GM19324 (cell line): ENCODE measurements around the gene TF.
"Not testable (repeated sequence)": the region's sequence is repeated elsewhere in the genome, so short reads cannot be mapped to it uniquely, and the experiment has no call there.

Source experiments
- ATAC-seq: cut with Tn5 transposase; IDR thresholded peaks from one replicate; pipeline ENCODE4 v1.9.1; 2021; ENCODE audit warnings: mild to moderate bottlenecking, moderate library complexity; ENCODE audit not compliant: unreplicated experiment, low FRiP score

TF gene

DNA sequence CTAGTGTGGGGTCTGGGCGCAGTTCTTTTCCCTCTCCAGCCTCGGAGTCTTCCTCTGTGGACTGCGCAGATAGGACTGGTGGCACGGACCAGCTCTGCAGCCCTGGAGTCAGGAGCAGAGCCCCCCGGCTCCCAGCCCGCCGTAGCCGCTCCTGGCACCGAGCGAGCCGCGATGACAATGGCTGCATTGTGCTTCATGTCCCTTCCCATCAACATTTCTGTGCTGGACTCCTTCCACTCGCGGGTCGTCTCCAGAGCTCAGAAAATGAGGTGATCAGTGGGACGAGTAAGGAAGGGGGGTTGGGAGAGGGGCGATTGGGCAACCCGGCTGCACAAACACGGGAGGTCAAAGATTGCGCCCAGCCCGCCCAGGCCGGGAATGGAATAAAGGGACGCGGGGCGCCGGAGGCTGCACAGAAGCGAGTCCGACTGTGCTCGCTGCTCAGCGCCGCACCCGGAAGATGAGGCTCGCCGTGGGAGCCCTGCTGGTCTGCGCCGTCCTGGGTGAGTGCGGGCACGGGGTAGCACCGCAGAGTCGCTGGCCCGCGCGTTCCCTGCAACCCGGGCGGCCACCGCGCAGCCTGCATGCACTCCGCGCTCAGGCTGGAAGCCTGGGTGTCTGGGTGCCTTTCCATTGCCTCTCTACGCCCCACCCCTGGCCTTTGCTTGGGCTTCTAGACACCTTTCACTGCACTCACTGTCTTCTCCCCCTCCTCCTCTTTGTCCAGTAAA, at the start of gene TF:
TSS of gene TF (plus strand) at position 413 of the 731 bp plus-strand sequence. CDS start at position 461, 48 bp downstream.
- no peak for ATAC-seq

DNA sequence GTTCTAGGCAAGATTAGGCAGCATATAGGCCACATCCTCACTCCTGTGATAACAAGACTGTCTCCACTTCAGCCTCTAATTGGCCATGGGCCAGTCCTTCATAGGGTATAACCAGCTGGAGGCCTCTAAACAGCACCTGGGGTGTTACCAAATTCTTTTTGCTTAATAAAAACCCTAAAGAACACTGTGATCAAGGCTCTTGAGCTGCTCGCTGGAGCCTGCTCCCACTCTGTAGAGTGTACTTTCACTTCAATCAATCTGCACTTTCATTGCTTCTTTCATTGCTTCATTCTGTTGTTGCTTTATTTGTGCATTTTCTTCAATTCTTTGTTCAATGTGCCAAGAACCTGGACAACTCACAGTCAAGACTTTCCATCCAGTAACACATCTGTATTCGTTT, 48.2 kb upstream of the TF start:
- ATAC-seq: no peak

GRCh38 chr3:133699467-133699866, 46.7 kb upstream of the TF start:
- ATAC-seq: no peak

- ATAC-seq: no peak
Observed at GRCh38 chr3:133699903-133700302, 46.3 kb upstream of the TF start.

- no peak for ATAC-seq
Observed at GRCh38 chr3:133700351-133700750, 45.8 kb upstream of the TF start.

DNA sequence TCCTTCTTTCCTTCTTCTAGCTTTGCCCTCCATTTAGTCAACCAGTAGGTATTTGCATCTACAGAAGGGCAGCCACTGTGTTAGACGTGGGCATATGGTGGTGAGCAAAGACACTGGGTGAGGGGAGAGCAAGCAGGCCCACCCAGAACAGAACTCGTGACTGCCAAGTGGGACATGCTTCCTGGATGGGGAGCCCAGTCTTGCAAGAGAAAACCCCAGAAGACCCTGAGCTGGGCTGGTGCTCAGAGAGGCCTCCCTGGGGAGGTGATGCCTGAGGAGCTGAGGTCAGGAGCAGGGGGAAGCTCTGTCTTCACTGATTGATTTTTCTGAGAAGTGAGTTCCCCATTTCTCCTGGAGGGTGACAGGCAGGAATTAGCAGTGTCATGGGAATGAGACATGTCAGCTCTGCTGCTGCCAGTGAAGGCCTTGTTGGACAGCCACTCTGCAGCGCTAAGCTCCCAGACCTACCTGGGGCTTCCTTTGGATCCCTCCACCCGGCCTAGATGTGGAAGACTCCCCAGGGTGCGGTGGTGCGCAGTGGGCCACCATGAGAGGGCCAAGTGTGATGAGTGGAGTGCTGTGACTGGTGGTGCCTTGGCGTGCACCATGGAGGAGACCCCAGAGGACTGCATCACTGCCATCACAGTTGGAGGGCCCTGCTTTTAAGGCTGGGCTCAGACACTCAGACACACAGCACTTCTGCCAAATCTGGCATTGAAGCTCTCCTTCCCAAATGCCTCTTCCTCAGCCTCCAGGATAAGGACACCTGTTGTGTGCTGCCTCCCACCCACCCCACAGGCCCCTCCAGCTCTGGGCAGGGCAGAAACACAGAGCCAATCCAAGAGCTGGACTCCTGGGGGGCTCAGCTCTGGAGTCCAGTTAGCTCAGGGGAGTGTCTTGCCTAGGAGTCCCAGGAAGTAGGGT, 44.5 kb upstream of the TF start:
- ATAC-seq: no peak

GRCh38 chr3:133703915-133704314, 42.3 kb upstream of the TF start:
- no peak for ATAC-seq

DNA sequence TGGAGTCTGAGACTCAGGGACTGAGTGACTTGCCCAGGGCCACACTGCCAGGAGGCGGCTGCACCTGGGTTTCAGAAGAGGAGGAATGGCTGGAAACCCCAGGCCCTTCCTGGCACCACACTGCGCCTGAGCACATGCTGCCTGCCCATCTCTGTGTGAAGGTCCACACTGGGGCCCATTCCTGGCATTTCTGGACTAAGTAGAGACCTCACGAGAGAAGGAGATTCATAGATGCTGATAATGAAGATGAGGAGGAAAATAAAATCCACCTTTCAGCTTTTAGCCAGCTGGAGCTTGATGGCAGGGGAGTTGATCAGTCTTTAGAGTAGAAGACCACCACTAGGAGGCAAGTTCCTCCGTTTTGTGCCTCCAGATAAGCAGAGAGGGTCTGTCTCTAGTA, 40.2 kb upstream of the TF start:
- no peak for ATAC-seq

- no peak for ATAC-seq
Observed at GRCh38 chr3:133709139-133709750, 36.9 kb upstream of the TF start.

GRCh38 chr3:133711013-133711412, 35.2 kb upstream of the TF start:
- ATAC-seq: no peak

- no peak for ATAC-seq
Observed at GRCh38 chr3:133712017-133712416, 34.2 kb upstream of the TF start.

DNA sequence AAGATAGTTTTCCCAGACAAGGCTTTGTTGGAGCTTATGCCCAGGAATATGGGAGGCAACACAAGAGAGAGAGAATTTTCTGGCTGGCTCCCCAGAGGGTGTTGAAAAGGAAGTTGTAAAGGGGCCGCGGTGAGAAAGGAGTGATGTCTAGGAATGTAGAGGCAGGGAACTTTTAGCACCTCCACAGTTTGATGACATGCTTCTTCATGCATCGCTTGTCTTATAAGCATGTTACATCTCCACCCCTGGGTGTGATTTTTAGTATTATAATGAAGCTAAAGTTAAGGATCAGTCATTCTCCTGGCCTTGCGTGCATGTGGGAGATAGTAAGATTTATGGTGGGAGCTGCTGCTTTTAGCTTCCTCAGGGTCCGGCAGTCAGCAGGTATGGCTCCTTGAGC, 32.8 kb upstream of the TF start:
- no peak for ATAC-seq

GRCh38 chr3:133717424-133717823, 28.8 kb upstream of the TF start:
- ATAC-seq: no peak

DNA sequence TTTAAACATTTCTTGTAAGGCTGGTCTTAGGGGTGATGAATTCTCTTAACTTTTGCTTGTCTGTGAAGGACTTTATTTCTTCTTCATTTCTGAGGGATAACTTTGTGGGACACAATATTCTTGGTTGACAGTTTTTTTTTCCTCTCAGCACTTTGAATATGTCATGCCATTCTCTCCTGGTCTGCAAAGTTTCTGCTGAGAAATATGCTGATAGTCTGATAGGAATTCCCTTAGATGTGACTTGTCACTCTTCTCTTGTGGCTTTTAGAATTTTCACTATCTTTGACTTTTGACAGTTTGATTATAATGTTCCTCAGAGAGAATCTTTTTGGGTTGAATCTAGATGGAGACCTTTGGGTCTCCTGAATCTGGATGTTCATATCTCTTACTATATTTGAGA, 23.3 kb upstream of the TF start:
- no peak for ATAC-seq

- ATAC-seq: no peak
Observed at GRCh38 chr3:133730993-133731392, 15.2 kb upstream of the TF start.

DNA sequence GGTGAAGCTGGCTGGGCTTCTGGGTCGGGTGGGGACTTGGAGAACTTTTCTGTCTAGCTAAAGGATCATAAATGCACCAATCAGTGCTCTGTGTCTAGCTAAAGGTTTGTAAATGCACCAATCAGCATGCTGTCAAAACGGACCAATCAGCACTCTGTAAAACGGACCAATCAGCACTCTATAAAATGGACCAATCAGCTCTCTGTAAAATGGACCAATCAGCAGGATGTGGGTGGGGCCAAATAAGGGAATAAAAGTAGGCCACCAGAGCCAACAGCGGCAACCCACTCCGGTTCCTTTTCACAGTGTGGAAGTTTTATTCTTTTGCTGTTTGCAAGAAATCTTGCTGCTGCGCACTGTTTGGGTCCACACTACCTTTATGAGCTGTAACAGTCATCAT, 14.0 kb upstream of the TF start:
- not testable (repeated sequence) for ATAC-seq

DNA sequence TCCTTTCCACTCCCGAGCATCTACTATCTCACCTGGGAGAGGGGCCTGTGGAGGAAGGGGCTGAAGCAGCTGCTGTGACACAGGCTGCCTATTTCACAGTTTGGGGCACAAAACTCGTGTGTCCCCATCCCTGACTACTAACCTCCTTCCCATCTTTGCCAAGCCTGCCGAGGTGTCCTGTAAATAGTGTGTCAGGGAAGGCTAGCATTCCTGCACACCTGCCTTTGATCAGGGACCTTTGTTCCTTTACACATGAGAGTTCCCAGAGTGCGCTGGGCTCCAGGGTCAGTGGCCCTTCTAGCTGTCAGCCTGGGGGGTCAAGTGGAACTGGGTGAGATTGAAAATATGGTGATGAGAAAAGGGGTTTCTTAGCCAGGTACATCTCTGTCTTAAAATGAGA, 13.0 kb upstream of the TF start:
- no peak for ATAC-seq

GRCh38 chr3:133734305-133734704, 11.9 kb upstream of the TF start:
- no peak for ATAC-seq

DNA sequence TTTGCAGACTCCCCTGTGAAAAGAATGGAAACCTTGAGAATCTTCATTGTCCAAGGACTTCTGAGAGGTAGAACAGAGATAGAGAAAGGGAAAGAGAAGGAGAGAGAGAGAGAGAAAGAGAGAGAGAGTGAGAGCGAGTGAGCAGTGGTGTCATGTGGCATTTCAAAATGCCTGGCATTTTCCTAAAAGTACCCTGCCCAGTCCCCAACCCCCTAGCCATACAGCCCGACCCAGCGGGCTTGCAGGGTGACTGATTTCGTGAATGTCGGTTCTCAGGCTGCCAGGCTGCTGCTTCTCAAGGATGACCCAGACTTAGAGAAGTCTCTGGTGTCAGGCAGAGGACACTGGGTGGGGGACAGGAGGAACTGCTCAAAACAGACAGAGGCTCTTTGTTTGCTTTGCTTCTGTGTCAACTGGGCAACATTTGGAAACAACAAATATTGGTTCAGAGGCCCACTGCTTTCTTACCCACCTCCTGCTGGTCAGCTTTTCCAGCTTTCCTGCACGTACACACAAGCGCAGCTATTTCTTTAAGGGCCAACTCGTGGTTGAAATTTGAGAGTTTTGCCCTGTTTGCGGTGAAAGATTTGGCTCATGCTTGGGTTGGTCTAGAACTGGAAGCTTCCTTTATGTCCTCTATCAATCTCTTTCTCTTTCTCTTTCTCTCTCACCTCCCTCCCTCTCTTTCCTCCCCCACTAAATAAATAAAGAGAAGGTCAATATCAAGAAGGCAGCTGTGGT, 3.7 kb upstream of the TF start:
- no peak for ATAC-seq

DNA sequence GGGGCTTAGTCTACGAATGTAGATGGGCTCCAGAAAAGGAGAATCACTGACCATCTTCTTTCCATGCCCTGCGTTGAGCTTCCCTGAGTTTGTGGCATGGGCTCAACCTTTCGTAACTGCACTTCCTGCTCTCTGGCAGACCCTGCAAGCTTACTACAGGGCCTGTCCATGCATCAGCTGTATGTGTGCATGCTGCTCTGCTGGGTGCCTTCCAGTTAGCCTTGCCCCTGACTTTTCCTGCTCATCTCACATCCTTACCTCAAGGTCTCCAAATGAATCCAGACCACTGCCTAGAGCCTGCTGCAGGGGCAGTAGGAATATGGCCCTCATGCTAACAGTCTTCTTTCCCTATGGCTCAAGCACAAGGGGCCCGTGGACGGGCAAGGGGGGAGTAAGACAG, 2.0 kb upstream of the TF start:
- ATAC-seq: no peak

DNA sequence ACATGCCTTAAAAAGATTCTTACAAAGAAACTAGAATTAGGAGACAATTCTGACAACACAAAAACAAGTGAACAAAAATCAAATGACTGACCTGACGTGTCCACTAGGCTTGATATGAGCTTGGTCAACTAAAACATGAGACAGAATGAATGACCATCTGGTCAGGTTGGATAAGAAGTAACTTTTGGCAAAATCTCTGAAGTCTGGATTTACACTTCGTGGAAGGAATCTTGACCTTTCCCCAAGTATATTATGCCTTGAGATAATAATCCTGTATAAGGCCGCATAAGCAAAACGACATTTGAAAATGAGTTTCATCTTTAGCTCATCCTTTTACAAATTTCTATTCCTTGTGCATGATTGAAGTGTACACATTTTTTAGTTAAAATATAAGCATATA, 1.1 kb upstream of the TF start:
- ATAC-seq: no peak
